Colonic mucosa (tissue), 4 donors: ENCODE results near the gene EYA2. TPM values are rescaled to one million over a fixed set of nuclear protein-coding genes. Genes with fewer than 3 reads are reported as not detected.

ENCODE experiments used
- DNase-seq: peaks from one replicate; pipeline ENCODE4 v3.0.0-alpha.2; 2020
- H3K27ac ChIP-seq: fragments of 200-600 bp; one replicate; pipeline ENCODE4 v1.8.0; 2021
- H3K27me3 ChIP-seq: fragments of 200-600 bp; one replicate; pipeline ENCODE4 v1.8.0; 2021
- H3K36me3 ChIP-seq: fragments of 200-600 bp; one replicate; pipeline ENCODE4 v1.8.0; 2021
- H3K4me1 ChIP-seq: fragments of 200-600 bp; one replicate; pipeline ENCODE4 v1.8.0; 2021; ENCODE audit warnings: mild to moderate bottlenecking
- H3K4me3 ChIP-seq: fragments of 200-600 bp; one replicate; pipeline ENCODE4 v1.8.0; 2021
- H3K9ac ChIP-seq, 2 donors: one replicate each; pipeline ENCODE4 v1.7.0; 2013; ENCODE audit warnings: control low read depth in 2 of 2, low read depth in 2 of 2, low read length in 2 of 2
- H3K9me3 ChIP-seq: fragments of 200-600 bp; one replicate; pipeline ENCODE4 v1.8.0; 2021
- intact Hi-C: fragments of 100-400 bp; cut with DNase I; formaldehyde crosslinking; loops from one replicate; pipeline ENCODE4 v1.14.1; 2022
- total RNA-seq, 2 donors: library from RNA; stranded (reverse); fragmentation: NEBNext Ultra II Directional in 1 of 2; extraction: Animal tissue kit (Norgen Biotek cat#: 25700) in 1 of 2; gene quantifications; one replicate each; pipeline ENCODE4 v1.2.1, GENCODE V29; 2021
- TF ChIP-seq, protein P1 (sequence below): fragments of 200-600 bp; IDR thresholded peaks from one replicate; pipeline ENCODE4 v1.8.0; 2022; ENCODE audit warnings: antibody characterized with exemption, mild to moderate bottlenecking
- donor health status: healthy.
- donor health status: DM: no; HTN: no; CAD: no.
- donor health status: DM: no; HTN: no; CAD: no.

The EYA2 gene
- total RNA-seq, 2 donors from 2014 or later = 8.9 to 16.8 TPM

DNA sequence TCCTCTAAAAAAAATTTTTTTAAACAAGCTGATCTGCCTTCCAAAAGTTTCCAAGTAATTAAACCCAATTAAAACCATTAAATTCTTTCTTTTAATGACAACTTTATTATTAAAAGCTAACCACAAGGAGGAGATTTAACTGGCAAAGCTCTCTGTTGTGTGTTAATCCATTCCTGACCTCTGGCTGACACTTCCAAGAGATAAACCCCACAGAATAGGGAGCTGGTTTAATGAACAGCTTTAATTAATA lies 230.8 kb downstream of the EYA2 start:
- H3K4me1 ChIP-seq = no peaks in the 10 kb centered on the region
- no peak overlapping the region for H3K9ac ChIP-seq
- no peaks in the 10 kb centered on the region for H3K9me3 ChIP-seq
- TF ChIP-seq, protein P1, sequence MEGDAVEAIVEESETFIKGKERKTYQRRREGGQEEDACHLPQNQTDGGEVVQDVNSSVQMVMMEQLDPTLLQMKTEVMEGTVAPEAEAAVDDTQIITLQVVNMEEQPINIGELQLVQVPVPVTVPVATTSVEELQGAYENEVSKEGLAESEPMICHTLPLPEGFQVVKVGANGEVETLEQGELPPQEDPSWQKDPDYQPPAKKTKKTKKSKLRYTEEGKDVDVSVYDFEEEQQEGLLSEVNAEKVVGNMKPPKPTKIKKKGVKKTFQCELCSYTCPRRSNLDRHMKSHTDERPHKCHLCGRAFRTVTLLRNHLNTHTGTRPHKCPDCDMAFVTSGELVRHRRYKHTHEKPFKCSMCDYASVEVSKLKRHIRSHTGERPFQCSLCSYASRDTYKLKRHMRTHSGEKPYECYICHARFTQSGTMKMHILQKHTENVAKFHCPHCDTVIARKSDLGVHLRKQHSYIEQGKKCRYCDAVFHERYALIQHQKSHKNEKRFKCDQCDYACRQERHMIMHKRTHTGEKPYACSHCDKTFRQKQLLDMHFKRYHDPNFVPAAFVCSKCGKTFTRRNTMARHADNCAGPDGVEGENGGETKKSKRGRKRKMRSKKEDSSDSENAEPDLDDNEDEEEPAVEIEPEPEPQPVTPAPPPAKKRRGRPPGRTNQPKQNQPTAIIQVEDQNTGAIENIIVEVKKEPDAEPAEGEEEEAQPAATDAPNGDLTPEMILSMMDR = no peak
- DNase-seq = no peak
- no peaks in the 10 kb centered on the region for H3K27me3 ChIP-seq
- no peak overlapping the region for H3K27ac ChIP-seq
- H3K36me3 ChIP-seq = no peaks in the 10 kb centered on the region
- no peak overlapping the region for H3K4me3 ChIP-seq
- intact Hi-C loops = no loop called here

DNA sequence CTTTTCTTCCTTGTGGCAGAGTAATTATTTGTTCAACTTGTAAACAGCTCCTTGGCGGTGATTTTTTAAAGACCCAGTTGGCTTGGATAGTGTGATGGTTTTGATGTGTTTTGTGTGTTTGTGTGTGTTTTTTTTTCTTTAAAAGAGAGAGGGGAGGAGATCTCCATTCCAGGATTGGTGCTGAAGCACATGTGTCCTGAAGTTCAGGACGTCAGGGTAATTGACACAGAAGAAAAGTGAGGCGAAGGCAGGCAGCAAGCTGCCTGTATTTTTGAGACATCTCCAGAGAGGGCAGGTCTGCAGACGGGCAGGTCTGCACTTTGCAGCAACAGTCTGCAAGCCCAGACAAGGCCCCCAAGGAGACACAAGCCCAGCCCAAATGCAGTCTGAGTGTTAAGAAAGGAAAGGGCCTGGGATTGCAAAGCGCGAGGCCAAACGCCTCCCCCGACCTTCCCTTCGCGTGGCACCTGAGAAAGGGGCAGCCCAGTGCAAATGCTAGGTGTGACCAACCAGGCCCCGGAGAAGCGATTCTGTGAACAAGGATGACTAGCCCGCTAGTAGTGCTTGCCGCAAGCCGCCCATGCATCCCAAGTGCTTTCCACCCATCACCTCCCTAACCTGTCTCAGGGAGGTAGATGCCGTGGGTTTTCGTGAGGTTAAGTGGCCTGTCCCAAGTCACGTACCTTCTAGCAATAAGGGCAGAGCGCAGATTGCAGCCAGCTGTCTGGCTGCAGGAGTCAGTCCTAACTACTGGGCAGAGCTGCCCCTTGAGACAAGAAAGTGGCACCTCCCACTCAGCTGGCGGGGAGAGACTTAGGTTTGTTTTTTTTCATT lies 231.3 kb downstream of the EYA2 start:
- Histone ChIP-seq H3K4me3 (no peak overlapping the region), H3K9ac (no peak overlapping the region), H3K9me3 (no peaks in the 10 kb centered on the region), H3K4me1 (no peaks in the 10 kb centered on the region), H3K27me3 (no peaks in the 10 kb centered on the region), H3K27ac (no peak overlapping the region), H3K36me3 (no peaks in the 10 kb centered on the region)
- no peak for DNase-seq
- TF ChIP-seq, protein P1 = no peak
- intact Hi-C loops = no loop called here

DNA sequence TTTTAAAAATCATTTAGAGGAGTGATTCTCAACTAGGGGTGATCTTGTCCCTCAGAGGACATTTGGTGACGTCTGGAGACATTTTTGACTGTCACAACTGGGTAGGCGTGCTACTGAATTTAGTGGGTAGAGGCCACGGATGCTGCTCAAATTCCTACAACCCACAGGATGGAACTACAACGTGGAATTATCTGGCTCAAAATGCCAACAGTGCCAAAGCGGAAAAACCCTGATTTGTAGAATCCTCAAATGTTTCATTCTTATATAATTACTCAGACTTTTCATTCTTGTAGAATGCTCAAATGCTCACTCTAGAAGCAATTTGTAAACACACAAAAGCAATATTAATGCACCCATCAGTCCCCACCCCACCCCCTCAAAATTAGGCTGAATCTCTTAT lies 232.1 kb downstream of the EYA2 start:
- no peak for DNase-seq
- no peak overlapping the region for H3K27ac ChIP-seq
- H3K4me3 ChIP-seq = no peak overlapping the region
- no peaks in the 10 kb centered on the region for H3K36me3 ChIP-seq
- H3K9me3 ChIP-seq = no peaks in the 10 kb centered on the region
- TF ChIP-seq, protein P1 = no peak
- no peaks in the 10 kb centered on the region for H3K4me1 ChIP-seq
- H3K27me3 ChIP-seq = no peaks in the 10 kb centered on the region
- intact Hi-C loops = no loop called here
- H3K9ac ChIP-seq = no peak overlapping the region

DNA sequence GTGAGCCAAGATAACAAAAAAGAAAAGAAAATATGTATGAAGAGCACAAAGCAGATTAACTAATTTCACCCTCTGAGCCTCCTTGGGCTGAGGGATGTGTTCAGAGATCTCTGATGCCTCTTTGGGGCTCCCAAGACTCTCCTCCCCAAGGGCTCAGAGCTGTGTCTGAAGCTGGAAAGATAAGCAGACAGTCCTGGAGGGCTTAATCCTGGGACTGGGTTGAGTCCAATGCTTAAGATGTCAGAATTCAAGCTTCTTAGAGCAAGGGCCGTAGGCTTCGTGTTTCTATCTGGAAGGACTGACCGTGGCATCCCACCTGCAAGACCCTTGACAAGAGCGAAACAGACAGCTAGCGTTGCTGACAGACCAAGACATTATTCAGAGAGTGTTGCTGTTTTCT lies 232.9 kb downstream of the EYA2 start:
- Histone ChIP-seq H3K36me3 (no peaks in the 10 kb centered on the region), H3K4me3 (no peak overlapping the region), H3K27ac (no peak overlapping the region), H3K27me3 (no peaks in the 10 kb centered on the region), H3K9me3 (no peaks in the 10 kb centered on the region), H3K9ac (no peak overlapping the region), H3K4me1 (no peaks in the 10 kb centered on the region)
- DNase-seq = no peak
- TF ChIP-seq, protein P1 = no peak
- intact Hi-C loops = no loop called here

DNA sequence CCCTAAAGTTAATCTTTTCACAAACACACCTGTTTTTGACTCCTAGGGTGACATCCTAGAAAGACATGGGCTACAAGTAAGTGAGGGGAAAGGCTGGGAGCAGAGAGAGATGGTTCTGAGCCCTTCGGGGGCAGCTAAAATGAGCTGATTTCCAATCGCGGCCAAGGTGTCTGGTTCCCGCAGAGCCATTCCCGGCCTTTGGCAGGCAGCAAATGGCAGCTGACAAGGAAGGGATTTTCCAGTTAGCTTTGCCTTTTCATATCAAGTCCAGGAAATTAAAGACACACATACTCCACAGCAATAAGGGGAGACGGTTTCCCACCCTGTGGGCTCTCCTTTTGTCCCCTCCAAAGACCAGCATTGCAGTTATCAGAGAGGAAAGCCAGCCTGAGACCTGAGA lies 233.4 kb downstream of the EYA2 start:
- Histone ChIP-seq H3K27me3 (no peaks in the 10 kb centered on the region), H3K9me3 (no peaks in the 10 kb centered on the region), H3K4me1 (no peaks in the 10 kb centered on the region), H3K27ac (no peak overlapping the region), H3K36me3 (no peaks in the 10 kb centered on the region), H3K4me3 (no peak overlapping the region), H3K9ac (no peak overlapping the region)
- DNase-seq = no peak
- TF ChIP-seq, protein P1 = no peak
- intact Hi-C loops = no loop called here
